GM18873 (cell line): ENCODE data around the gene PPIF.
A peak's percentile ranks its signal among the peaks of the same experiment; 100 is the strongest.

Experiments
- ATAC-seq: cut with Tn5 transposase; IDR thresholded peaks from one replicate; pipeline ENCODE4 v1.9.1; 2021; ENCODE audit warnings: mild to moderate bottlenecking, moderate library complexity, moderate number of reproducible peaks; ENCODE audit not compliant: unreplicated experiment, low FRiP score

Gene PPIF

DNA sequence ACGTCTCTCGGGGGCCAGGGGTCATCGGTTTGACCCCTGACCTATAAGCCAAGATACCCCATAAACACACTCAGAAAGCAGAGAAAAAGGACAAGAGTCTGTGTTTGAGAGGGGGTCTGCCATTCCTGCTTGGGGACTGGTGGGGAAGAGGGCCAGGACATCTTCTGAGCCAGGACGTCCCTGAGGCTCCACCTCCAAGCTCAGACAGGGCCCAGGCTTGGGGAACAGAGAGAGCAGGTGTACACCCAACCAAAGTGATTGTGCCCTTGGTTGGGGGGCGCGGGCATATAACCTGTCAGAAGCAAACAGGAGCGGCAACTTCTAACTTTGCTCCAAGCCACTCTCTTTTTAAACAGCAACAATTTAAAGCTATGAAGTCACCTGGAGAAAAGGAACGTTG lies 33.9 kb upstream of the PPIF start:
- ATAC-seq: no peak

DNA sequence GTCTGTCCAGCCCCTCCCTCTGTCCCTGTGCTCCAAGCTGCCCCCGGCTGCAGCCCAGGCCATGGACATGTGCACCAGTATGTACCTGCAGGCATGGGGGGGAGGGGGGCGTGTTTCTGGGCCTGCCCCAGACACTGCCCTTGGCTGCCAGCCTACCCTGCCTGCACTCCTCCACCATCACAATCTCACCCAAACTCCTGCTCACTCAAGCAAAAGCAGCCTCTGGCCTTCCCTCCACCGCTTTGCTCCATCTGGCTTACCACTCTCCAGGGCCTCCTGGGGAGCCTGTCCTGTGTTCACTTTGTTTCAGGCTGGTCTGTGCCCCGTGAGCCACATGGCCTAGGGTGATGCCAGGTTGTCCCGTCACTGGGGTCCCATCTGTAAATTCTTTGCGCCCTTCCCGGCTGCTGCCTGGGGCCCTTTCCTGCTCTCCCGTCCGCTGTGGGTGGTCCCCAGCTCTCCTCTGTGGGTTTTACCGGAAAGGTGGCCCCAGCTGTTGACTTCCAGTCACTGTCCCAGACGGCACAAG lies 33.3 kb upstream of the PPIF start:
- ATAC-seq: no peak

DNA sequence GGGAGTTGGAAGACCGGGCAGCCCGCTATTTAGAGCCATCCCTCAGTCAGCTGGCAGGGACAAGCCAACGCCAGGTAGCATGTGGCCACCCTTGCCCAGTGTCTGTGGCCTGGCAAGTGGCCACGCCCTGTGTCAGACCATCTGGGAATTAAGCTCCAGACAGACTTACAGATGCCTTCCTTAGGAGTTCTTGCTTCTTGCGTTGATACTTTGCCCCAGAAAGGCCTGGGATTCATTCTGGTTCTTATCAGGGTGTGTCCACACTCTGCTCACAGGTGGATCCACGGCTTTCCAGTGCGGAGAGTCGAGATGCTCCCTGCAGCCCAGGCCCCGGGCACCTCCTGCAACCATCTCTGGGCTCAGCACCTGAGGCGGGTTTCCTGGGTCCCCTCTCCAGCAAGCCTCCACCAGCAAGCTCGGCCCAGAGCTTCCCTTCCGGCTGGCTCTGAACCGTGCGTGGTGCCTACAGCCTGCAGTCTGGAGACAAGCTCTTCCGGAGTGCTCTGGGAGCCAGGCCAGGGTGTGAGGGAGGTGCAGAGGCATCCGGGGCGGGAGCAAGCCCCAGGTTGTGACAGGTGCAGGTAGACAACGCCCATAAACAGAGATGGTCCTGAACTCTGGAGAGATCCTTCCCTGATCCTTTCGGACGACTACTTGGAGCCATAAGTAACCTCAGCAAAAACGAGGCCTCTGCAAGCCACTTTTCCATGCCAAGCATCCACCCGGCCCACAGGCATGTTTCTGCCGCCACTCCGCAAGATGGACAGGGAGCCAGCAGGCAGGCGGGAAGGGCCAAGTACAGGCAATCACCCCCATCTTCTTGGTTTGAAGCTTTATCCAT lies 32.3 kb upstream of the PPIF start:
- no peak for ATAC-seq

DNA sequence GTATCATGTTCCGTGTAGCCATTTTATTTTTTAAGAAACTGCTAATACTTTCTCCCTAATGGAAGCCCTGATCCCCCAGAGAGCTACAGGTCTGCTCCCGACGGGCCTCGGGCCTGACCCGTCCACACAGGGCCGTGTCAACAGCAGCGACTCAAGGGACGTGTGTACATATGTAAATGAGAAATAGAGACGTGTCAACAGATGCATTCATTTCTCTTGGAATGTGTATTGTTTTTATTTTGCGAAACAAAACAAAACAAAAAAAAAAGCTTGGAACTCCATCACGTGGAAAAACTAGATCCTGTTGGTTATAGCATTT lies 31.7 kb upstream of the PPIF start:
- ATAC-seq: no peak

DNA sequence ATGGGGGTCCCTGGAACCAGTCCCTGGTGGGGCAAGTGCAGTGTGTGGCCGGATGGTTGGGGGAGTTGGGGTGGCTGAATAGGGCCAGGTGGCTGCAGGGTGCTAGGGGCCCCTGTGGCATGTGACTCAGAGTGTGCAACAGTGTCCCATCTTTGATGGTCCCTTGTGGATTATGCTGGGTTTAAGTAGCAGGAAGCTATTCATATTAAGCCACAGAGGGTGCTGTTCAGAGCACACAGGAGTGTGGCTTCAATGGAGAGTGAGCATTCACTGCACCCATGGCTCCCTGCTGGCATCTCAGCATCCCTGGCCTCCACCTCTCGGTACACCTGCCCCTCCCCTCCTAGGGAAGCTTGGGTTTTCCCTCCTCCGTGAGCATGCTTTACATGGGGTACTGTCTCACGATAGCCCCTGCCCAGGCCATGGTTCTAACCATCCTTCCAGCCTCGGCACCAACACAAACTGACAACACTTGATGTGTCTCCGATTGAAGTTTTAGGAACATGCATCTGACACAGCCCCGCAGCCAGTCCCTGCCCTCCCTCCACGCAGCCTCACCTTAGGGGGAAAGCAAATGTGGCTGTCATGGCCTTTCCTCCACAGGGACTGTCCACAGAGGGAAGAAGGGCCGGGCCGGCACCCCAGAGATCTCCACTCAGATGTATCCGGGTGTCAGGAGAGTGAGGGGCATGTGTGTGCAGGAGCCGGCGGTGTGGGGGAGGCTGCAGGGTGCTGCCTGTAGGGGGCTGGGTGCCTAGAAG lies 30.4 kb upstream of the PPIF start:
- ATAC-seq: peak; percentile 79

DNA sequence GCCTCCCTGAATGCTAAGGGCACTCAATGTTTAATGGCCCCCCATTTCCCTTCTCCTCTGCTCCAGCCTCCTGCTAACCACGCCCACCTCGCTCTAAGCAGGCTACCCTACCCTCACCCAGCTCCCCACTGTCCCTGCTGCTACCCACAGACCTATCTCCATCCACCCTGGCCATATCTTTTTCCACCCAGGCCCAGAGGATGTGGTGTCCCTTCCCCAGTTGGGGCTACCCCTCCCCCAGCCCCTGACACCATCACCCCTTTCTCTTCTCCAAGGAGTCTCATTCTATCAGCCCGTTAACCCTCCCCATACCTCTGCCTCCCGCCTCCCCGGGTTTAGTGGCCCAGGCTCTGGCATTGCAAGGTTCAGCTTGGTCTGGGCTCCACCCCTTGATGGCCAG lies 28.9 kb upstream of the PPIF start:
- no peak for ATAC-seq

DNA sequence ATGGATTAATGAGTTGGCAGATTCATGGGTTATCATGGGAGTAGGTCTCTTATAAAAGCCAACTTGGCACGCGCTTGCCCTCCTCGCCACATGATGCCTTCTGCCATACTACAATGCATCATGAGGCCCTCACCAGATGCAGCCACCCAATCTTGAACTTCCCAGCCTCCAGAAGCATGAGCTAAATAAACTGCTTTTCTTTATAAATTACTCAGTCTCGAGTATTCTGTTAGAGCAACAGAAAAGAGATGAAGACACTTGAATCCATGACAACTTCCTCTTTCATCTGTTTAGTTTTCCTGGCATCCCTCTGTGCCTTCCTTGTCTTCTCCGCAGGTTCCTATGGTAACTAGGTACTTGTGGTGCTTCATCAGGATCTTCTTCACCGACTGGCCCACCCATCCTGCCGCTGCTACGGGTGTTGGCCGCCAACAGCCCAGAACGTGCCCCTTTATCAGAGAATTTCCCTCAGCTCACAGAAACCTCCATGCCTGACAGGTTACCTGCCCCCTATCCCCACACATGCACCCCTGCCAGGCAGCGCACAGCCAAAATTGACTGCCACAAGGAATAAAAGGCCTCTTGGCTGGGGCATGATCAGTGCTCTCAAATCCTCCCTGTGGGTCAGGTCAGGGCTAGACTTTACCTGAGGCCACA lies 28.0 kb upstream of the PPIF start:
- ATAC-seq: no peak

DNA sequence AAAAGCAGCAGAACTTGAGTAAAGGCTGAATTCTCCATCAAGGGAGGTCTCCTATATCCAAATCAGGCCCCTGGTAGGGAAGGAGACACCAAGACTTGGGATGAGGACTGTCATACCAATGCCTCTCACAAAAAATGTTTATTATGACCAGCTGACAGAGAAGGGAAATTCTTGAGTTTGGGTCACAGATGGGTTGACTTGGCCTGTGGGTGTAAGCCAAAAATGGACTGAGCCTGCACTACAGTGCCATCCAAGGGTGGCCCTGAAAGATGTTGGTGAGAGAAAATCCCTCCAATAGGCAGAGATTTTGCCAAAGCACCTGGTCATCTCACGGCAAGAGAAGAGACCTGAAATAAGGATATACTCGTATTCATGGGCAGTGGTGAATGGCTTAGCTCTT lies 27.0 kb upstream of the PPIF start:
- no peak for ATAC-seq

DNA sequence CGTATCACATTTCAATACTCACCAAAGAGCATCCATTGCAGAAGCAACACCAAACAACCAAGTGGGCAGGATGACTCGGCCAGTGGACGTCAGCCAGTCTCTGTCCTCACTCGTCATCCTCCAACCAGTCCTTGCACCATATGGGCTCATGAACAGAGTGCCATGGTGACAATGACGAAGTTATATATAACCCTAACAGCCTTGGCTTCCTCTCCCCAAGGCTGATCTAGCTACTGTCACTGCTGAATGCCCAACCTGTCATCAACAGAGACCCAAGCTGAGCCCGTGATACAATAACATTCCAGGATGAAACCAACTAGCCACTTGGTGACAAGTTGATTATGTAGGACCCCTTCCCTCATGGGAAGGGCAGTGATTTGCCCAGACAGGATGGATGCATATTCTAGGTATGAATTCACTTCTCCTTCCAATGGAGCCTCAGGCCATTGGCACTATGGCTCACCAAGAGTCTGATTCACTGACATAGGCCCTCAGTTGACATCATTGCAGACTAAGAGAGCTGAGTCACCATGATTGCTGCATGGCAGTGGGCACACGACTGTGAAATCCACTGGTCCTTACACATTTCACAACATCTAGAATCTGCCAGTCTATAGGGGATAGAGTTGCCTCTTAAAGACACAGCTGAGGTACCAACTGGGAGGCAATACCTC lies 26.3 kb upstream of the PPIF start:
- ATAC-seq: no peak

DNA sequence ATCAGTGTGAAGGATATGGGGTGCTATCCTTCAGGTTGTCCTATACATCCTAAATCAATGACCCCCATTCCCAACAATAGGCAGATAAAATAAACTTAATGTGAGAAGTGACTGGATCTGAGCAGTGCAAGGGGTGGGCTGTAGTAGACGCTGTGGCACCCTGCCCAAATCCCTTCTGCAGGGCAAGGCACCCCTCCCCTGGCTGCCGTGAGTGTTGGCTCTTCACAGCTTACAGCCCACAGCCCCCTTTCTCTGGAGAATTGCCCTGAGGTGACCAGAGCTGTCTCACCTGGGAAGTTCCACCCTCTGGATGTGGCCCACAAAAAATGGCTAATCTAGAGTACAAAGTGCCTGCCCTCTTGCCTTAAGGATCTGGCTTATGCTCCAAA lies 25.8 kb upstream of the PPIF start:
- no peak for ATAC-seq

DNA sequence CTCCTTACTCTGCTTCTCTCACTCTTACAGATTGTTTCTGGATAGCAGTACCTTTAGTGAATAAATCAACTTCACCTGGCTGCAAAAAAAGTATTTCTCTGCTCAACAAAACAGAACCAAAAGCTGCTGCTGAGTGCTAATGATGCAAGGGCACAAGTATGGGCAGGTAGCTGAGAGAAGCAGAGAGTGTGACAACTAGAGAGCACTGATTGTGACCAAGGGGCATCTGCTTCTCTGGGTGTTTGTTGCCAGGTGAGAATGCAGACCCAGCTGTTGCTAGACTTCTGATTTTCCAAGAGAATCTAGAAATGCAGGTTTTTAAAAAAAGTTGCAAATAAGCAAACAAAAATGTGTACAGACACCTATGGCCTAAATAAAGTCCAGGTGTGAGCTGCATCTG lies 25.3 kb upstream of the PPIF start:
- no peak for ATAC-seq

DNA sequence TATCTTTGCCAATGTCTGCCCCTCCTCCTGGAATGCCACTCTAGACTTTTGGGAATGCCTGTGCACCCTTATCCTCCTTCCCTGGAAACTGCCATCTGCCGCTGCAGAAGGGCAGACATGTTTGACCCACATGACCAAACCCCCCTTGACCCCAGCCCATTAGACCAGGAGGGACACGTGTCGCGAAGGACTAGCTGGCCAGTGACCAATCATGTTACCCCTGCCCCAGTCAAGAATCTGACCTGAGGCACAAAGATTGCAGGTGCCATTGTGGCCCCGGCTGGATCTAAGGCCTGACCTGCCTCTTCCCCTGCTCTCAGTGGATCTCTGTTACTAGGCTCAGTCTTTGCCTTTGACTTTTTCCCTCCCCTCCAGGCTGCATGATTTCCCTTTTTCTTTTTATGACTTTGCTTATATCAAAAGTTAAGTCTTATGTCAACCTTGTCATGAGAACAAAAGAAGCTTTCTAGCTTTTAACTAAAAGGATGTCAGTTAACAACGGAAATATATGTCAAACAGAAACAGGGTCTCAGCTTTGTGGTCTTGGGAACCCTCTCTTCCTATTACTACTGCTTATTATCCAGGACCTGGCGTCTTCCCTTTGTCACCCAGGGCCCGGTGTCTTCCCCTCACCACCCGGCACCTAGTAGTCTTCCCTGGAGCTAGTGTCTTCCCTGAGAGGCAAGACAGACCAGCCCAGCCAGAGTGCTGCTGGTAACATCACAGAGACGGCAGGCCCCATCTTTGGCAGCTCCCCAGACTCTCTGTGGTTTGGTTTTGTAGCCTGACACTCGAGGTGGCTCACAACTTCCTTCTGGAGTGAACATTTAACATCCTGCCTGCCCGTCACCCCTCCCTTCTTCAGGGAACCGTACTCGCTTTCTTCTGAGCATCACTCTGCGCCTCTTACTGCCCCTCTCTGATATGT lies 24.4 kb upstream of the PPIF start:
- no peak for ATAC-seq

DNA sequence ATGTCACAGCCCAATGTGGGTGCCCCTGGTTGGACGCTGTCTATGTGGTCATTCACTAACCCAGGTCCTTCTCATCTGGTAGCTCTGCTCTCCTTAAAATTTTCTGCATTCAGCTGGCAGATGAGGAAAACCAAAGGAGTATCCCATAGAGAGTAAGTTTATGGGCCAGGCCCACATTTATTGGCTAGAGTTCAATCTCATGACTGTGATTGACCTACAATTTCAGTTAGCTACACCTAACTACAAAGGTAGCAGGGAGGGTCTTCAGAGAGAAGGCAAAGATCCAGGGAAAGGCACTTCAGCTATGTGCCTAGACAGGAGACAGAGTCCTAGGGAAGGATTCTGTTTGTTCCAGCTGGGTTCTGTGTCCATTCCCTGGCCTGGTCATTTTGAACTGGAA lies 23.7 kb upstream of the PPIF start:
- ATAC-seq: no peak

DNA sequence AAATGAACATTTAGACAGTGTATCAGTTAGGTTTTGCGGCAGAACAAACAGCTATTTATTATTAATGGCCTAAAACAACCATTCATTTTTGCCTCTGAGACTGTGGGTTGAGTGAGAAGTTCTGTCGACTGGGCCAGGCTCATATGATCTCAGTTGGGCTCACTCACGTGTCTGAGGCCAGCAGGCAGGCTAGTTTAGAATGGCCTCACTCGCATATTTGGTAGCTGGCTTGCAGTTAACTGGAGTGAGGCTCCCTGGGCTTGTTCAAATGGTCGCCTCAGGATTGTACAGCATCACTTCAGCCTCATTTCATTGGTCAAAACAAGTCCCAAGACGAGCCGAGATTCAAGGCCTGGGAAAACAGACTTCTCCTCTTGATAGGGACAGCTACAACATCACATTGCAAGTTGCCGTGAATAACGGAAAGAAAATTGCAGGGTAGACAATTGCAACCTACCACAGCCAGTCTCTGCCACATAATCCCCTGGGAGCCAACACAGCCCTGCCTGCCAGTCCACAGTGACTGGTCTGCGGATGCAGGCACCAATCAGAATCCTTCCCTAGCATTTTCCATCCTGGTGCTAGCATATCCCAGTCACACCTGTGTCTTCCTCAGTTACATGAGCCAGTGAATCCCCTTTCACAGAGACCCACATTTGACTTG lies 23.1 kb upstream of the PPIF start:
- ATAC-seq: no peak

DNA sequence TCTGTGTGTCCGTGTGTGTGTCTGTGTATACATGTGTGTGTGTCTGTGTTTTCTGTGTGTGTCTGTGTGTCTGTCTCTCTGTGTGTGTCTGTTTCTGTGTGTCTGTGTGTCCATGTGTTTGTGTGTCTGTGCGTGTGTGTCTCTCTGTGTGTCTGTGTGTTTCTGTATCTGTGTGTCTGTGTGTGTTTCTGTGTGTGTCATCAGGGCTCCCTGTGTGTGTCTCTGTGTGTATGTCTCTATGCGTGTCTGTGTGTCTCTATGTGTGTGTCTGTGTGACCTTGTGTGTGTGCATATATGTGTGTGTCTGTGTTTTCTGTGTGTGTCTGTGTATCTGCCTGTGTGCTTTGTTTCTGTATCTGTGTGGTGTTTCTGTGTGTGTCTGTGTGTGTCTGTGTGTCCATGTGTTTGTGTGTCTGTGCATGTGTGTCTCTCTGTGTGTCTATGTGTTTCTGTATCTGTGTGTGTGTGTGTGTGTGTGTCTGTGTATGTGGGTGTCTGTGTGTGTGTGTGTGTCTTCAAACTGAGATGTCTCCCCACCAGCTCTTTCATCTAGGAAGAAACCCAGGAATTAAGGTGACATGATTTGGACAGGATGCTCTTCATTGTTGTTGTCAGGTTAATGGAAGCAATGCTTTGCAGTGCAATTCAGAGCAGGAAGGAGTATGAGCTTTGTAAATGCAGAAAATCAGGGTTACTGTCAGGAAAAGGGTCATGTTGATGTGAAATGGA lies 20.7 kb upstream of the PPIF start:
- ATAC-seq: no peak

DNA sequence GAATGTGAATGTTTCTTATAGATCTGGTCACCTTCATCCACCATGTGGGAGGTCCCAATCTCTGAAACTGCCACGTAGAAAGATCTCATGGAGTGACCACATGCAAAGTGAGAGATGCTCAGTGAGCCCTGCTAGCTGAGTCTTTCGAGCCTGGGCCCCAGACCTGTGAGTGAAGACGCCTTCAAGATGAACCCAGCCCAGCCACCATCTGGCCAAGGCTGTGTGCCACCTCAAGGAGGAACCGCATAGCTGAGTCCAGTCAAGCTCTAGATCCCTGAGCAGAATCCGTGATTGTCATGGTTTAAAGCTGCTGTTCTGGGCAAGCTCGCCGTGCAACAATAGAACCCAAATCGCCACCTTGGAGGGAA lies 20.2 kb upstream of the PPIF start:
- no peak for ATAC-seq

DNA sequence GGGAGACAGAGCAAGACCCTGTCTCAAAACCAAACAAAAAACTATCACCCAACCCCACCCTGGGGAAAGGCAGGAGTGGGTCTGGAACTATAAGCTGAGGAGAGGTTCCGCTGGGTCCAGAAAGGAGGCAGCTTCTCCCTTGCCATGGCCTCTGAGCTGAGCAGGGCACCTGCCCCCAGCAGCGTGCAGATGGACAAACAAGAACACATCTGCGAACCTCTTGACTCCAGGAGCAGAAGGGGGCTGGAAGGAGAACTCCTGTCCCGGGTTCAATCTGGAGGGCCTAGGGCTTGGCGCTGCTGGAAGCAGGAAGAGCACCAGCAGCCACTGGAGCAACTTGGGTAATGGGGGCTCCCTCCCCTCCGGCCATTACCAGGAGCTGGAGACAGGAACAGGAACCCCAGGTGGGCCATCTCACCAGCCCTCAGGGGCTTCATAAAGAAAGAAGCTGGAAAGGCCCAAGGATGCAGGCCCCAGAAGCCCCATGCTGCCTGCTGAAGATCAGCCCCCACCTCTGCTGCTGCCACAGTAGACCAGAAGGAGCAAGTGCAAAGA lies 19.0 kb upstream of the PPIF start:
- ATAC-seq: no peak

DNA sequence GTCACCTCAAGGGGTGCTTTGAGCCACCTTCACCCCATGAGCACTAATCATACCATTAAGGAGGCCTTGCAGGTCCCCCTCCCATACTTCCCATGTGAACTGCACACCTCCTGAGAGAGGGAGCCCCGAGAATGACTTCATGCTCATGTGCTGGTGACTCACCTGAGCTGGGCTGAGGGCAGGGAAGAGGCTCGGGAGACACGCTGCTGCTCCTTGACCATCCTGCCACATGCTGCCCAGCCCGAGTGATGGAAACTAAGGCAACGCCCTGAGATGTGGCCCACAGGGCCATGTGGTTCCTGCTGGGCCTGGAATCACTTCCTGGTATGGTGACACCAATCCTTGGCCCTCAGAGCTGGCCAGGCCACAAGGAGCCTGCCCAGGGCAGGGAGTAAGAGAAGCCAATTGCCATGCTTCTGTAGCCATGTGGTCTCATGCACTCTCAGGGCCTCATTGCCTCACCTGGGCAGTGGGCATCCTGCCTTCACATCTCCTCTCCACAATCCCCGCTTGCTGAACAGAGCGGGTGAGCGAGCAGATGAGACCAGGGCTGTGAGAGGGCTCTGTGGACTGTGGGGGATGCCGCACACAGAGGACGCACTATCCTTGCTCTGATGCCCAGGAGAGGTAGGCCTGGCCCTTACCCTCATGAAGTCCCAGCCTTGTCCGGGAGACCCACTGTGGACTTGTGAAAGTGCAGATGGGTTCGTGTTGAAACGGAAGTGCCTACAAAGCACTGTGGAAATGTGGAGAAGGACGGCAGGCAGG lies 18.3 kb upstream of the PPIF start:
- ATAC-seq: no peak
